SH-SY5Y (cell line): ENCODE results near the gene IFNA7.

ENCODE experiments used
- GATA2 ChIP-seq: IDR thresholded peaks from 2 replicates; pipeline ENCODE4 v1.6.1; 2011; ENCODE audit warnings: mild to moderate bottlenecking, low read depth, low read length
- GATA3 ChIP-seq: IDR thresholded peaks from 2 replicates; pipeline ENCODE4 v1.6.1; 2011; ENCODE audit warnings: low read depth, mild to moderate bottlenecking, low read length, moderate library complexity

GRCh38 chr9:21228122-21228521 is 26.1 kb upstream of the IFNA7 start, which contains the start of gene IFNA17:
- TF ChIP-seq GATA3 (no peak), GATA2 (no peak)
